GM12873 (cell line): ENCODE results near the gene TAF7L.

Experiments
- TF ChIP-seq, protein P1 (sequence below): IDR thresholded peaks from 2 replicates; pipeline ENCODE4 v1.5.1; 2012; ENCODE audit warnings: low read depth, mild to moderate bottlenecking, moderate library complexity, low read length, control low read depth; ENCODE audit not compliant: insufficient read depth; ENCODE audit errors: missing control alignments

The TAF7L gene

DNA sequence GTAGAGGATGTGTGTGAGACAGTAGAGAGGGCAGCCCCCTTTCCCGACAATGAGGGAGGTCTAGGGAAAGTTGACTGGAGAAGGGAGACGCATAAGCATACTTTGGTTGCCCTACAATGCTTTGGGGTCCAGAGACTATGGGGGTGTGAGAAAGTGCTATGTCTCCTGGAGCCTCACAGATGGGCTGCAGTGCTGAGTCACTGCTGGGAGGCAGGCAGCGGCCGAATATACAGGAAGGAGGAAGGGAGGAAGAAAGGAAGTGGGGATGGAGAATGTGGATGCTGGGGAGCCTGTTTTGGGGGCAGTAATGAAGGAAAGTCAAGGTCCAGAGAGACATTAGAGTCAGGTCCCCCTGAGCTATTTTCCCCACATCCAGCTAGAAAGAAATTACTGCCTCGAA lies 58.8 kb downstream of the TAF7L start:
- TF ChIP-seq, protein P1, sequence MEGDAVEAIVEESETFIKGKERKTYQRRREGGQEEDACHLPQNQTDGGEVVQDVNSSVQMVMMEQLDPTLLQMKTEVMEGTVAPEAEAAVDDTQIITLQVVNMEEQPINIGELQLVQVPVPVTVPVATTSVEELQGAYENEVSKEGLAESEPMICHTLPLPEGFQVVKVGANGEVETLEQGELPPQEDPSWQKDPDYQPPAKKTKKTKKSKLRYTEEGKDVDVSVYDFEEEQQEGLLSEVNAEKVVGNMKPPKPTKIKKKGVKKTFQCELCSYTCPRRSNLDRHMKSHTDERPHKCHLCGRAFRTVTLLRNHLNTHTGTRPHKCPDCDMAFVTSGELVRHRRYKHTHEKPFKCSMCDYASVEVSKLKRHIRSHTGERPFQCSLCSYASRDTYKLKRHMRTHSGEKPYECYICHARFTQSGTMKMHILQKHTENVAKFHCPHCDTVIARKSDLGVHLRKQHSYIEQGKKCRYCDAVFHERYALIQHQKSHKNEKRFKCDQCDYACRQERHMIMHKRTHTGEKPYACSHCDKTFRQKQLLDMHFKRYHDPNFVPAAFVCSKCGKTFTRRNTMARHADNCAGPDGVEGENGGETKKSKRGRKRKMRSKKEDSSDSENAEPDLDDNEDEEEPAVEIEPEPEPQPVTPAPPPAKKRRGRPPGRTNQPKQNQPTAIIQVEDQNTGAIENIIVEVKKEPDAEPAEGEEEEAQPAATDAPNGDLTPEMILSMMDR: no peak

DNA sequence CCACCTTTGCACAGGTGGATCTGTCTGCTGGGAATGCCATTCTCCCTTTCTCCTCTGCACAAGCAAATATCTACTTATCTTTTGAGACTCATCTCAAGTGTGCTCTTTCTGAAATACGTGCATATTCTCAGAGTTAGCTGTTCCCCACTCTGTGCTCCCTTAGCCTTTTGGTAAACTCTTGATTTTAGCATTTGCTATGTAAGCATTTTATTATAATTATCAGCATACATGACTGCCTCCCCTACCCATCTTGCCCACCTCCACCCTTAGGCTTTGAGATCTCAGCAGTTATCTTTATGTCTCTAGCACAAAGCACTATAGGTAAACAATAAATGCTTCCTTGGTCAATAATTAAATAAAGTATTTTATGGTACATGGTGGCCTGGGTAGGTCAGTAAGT lies 60.1 kb downstream of the TAF7L start:
- TF ChIP-seq, protein P1: no peak

DNA sequence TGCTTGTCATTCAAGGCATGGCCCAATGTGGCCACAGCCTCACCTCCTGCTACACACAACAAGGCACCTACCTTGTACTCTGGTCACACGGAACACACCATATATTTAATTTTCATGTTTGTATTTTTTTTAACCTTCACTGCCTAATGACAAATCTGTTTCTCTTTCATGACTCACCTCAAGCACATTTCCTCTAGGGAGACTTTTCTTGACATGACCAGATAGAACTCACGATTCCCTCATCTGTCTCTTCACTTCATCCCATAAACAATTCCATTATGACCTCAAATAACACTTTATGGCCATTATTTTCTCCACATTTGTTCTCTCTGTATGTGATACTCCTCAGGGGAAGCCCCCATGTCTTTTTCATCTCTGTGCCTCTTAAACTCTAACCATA lies 60.5 kb downstream of the TAF7L start:
- TF ChIP-seq, protein P1: no peak

DNA sequence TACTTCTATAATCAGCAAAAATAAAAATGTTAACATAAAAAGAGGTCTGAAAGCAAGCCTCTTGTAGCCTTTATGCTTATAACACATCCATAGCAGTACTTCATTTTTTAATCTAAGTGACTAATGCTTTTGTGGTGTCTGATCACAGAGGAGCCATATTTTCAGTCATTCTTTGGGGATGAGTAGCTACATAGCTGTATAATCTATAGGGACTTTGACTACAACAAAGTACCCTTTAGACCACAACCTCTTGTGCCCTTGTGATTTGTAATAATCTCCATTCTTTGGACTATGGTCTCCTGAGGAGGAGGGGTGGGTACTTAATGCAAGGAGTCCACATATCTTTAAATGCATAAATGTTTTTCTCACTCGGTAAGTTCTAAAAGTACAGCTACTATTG lies 62.0 kb downstream of the TAF7L start:
- TF ChIP-seq, protein P1: no peak

DNA sequence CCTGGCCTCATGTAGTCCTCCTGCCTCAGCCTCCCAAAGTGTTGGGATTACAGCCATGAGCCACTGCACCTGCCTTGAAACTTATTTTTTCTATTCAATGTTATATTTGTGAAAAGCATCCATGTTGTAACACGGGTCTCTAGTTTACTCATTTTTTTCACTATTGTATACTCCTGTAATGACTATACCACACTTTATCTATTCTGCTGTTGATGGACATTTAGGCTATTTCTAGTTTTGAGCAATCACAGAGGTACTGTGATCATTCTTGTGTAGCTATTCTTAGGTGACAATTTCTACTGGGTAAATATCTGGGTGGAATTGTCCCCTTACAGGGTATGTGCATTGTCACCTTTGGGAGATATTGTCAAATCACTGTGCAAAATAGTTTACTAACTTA lies 67.9 kb downstream of the TAF7L start:
- TF ChIP-seq, protein P1: no peak

DNA sequence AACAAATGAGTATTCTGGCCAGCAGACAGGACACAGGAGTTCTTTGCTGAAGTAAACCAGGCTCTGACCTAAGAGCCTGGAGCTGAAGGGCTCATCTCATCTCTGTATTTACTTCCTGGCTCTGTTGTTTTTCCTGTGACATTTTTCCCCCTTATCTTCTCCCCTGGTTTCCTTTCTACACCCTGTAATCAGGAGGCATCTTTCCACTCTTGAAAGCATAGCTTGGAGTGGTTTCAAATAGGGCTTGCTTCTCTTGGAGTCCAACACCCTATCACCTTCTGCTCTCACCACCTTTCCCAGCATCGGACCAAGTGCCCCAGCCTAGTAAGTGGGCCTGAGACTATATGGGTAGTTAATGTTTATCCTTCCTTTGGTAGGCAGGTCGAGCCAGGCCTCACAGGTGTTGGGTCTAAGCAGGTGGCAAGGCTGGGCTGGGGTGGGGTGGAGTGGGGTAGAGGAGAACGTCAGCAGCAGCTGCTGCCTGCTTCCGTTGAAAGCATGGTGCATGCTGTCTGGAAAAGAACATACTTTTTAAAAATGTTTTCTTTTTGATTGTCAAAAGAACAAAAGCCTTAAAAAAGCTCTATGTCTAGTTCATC lies 70.4 kb downstream of the TAF7L start:
- TF ChIP-seq, protein P1: no peak

DNA sequence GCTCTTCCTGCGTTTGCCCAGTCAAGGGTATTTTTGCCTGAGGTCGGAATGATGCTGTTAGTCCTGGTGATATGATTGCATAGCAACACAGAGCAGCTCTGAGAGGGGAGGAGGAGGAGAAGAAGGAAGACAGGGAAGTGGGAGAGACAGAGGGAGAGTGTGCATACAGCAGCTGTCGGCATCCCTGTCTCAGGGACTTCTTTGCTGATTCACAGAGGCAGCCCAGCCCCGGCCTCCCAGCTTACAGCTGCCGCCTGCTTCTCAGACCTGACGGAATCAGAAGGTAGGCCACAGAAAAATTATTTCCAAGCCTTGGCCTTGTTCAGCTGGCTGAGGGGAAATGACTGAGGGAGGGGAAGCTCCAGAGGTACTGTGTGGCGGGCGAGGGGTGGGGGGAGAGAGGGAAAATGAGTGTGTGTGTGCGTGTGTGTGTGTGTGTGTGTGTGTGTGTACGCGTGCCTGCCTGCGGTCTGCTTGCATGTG lies 71.2 kb downstream of the TAF7L start:
- TF ChIP-seq, protein P1: no peak
